ENCODE measurements around the gene SH2B3. TPM values are rescaled to one million over a fixed set of nuclear protein-coding genes. Genes with fewer than 3 reads are reported as not detected.
A peak's percentile ranks its signal among the peaks of the same experiment; 100 is the strongest.

Gene SH2B3
- total RNA-seq, 2 donors from 2014 or later, result 42.6 to 47.4 TPM

- DNase-seq (ENCODE audit: low spot score), result no peak
- Histone ChIP-seq H3K4me1 (peaks cover 0 to 91% of the 10 kb centered on the region in 2 donors), H3K27ac (peak overlapping the region; percentile 93 to 96), H3K36me3 (no peaks in the 10 kb centered on the region), H3K9me3 (no peaks in the 10 kb centered on the region), H3K27me3 (no peaks in the 10 kb centered on the region), H3K4me3 (peak overlapping the region; percentile 85 to 92)
- TF ChIP-seq CTCF (IDR thresholded peaks at IDR 0.05), result no peak
Measured at GRCh38 chr12:111407377-111408115, 1.8 kb downstream of the SH2B3 start.

GRCh38 chr12:111408116-111408440 lies 2.4 kb downstream of the SH2B3 start:
- no peak for TF ChIP-seq CTCF (IDR thresholded peaks at IDR 0.05)
- H3K4me3 ChIP-seq, result peak overlapping the region in 1 of 2 donors; percentile 92
- no peaks in the 10 kb centered on the region for H3K36me3 ChIP-seq
- H3K27me3 ChIP-seq, result no peaks in the 10 kb centered on the region
- H3K27ac ChIP-seq, result peak overlapping the region; percentile 93 to 96
- peaks cover 0 to 91% of the 10 kb centered on the region in 2 donors for H3K4me1 ChIP-seq
- no peaks in the 10 kb centered on the region for H3K9me3 ChIP-seq
- DNase-seq (ENCODE audit: low spot score), result no peak

GRCh38 chr12:111408686-111409402 lies 3.1 kb downstream of the SH2B3 start:
- no peaks in the 10 kb centered on the region for H3K9me3 ChIP-seq
- peak overlapping the region; percentile 93 to 96 for H3K27ac ChIP-seq
- H3K4me1 ChIP-seq, result peaks cover 0 to 91% of the 10 kb centered on the region in 2 donors
- DNase-seq (ENCODE audit: low spot score), result no peak
- TF ChIP-seq CTCF (IDR thresholded peaks at IDR 0.05), result no peak
- no peaks in the 10 kb centered on the region for H3K36me3 ChIP-seq
- peak overlapping the region in 1 of 2 donors; percentile 28 for H3K4me3 ChIP-seq
- H3K27me3 ChIP-seq, result no peaks in the 10 kb centered on the region

GRCh38 chr12:111409403-111409779 lies 3.7 kb downstream of the SH2B3 start:
- Histone ChIP-seq H3K27me3 (no peaks in the 10 kb centered on the region), H3K36me3 (no peaks in the 10 kb centered on the region), H3K4me1 (peaks cover 0 to 91% of the 10 kb centered on the region in 2 donors), H3K27ac (peak overlapping the region; percentile 93 to 96), H3K9me3 (no peaks in the 10 kb centered on the region), H3K4me3 (peak overlapping the region in 1 of 2 donors; percentile 28)
- DNase-seq (ENCODE audit: low spot score), result no peak
- no peak for TF ChIP-seq CTCF (IDR thresholded peaks at IDR 0.05)

- Histone ChIP-seq H3K4me1 (peaks cover 0 to 91% of the 10 kb centered on the region in 2 donors), H3K9me3 (no peaks in the 10 kb centered on the region), H3K36me3 (no peaks in the 10 kb centered on the region), H3K4me3 (peak overlapping the region in 1 of 2 donors; percentile 28), H3K27ac (peak overlapping the region; percentile 93 to 96), H3K27me3 (no peaks in the 10 kb centered on the region)
- TF ChIP-seq CTCF (IDR thresholded peaks at IDR 0.05), result no peak
- no peak for DNase-seq (ENCODE audit: low spot score)
Measured at GRCh38 chr12:111409780-111410430, 4.2 kb downstream of the SH2B3 start.
